HepG2 (cell line): ENCODE results near the gene CHMP1A. TPM values are rescaled to one million over a fixed set of nuclear protein-coding genes. Genes with fewer than 3 reads are reported as not detected.

Experiments
- BHLHE40 ChIP-seq: IDR thresholded peaks from 2 replicates; pipeline ENCODE4 v1.6.1; 2011; ENCODE audit warnings: low read length, improper control_type of control experiment
- FOSL1 ChIP-seq: sonication (generic); formaldehyde crosslinking; IDR thresholded peaks from 2 replicates; pipeline ENCODE4 v1.9.0; 2021; ENCODE audit warnings: missing genetic modification reagents, borderline replicate concordance
- GATA4 ChIP-seq: sonication (generic); IDR thresholded peaks from 2 replicates; pipeline ENCODE4 v1.6.1; 2016; ENCODE audit warnings: antibody characterized with exemption, low read depth, borderline replicate concordance
- MBNL3 ChIP-seq: fragments of 250-450 bp; sonication (Bioruptor Pico); conservative IDR thresholded peaks from 2 replicates; pipeline ENCODE4 v1.8.0; 2022; ENCODE audit warnings: mild to moderate bottlenecking, inconsistent platforms
- MLLT10 ChIP-seq: sonication (generic); formaldehyde crosslinking; IDR thresholded peaks from 2 replicates; pipeline ENCODE4 v1.4.0; 2020; ENCODE audit warnings: missing genetic modification reagents
- NCOA5 ChIP-seq: sonication (generic); formaldehyde crosslinking; IDR thresholded peaks from 2 replicates; pipeline ENCODE4 v1.4.0; 2020; ENCODE audit warnings: missing genetic modification reagents
- REXO4 ChIP-seq: sonication (generic); formaldehyde crosslinking; IDR thresholded peaks from 2 replicates; pipeline ENCODE4 v1.8.0; 2022; ENCODE audit warnings: missing genetic modification reagents, mild to moderate bottlenecking, borderline replicate concordance
- SNAI1 ChIP-seq: sonication (generic); formaldehyde crosslinking; IDR thresholded peaks from 2 replicates; pipeline ENCODE4 v1.5.0; 2020; ENCODE audit warnings: mild to moderate bottlenecking, missing genetic modification reagents, borderline replicate concordance
- SOX13 ChIP-seq, 3 experiments: fragments of 450-650 bp in 1 of 3; sonication (generic) in 1 of 3; formaldehyde crosslinking in 1 of 3; IDR thresholded peaks in 2 of 3; conservative IDR thresholded peaks in 1 of 3; 2 replicates each; pipeline versions ENCODE4 v1.5.0 to v1.6.1; 2016 to 2020; ENCODE audit warnings: antibody characterized with exemption in 1 of 3, mild to moderate bottlenecking in 1 of 3, missing compliant biosample characterization in 1 of 3, missing genetic modification reagents in 1 of 3, moderate library complexity in 1 of 3
- TEAD2 ChIP-seq: sonication (generic); formaldehyde crosslinking; IDR thresholded peaks from 2 replicates; pipeline ENCODE4 v1.9.0; 2021; ENCODE audit warnings: missing genetic modification reagents
- TGIF2 ChIP-seq: IDR thresholded peaks from 2 replicates; pipeline ENCODE4 v1.6.1; 2016; ENCODE audit warnings: control low read depth, missing compliant biosample characterization
- ZBTB38 ChIP-seq: sonication (generic); formaldehyde crosslinking; IDR thresholded peaks from 2 replicates; pipeline ENCODE4 v1.5.1; 2020; ENCODE audit warnings: mild to moderate bottlenecking, missing genetic modification reagents
- ZMYM3 ChIP-seq: sonication (generic); formaldehyde crosslinking; IDR thresholded peaks from 2 replicates; pipeline ENCODE4 v1.5.1; 2020; ENCODE audit warnings: mild to moderate bottlenecking, missing genetic modification reagents
- ZNF235 ChIP-seq: sonication (generic); formaldehyde crosslinking; IDR thresholded peaks from 2 replicates; pipeline ENCODE4 v1.8.1; 2023; ENCODE audit warnings: mild to moderate bottlenecking, missing genetic modification reagents, borderline replicate concordance
- ZNF33B ChIP-seq: sonication (generic); formaldehyde crosslinking; IDR thresholded peaks from 2 replicates; pipeline ENCODE4 v1.5.1; 2020; ENCODE audit warnings: mild to moderate bottlenecking, missing genetic modification reagents
- ZNF605 ChIP-seq: sonication (generic); formaldehyde crosslinking; IDR thresholded peaks from 2 replicates; pipeline ENCODE4 v1.8.0; 2022; ENCODE audit warnings: mild to moderate bottlenecking, missing genetic modification reagents
- ZNF850 ChIP-seq: sonication (generic); formaldehyde crosslinking; conservative IDR thresholded peaks from 2 replicates; pipeline ENCODE4 v1.9.0; 2021; ENCODE audit warnings: mild to moderate bottlenecking, missing genetic modification reagents
- ZSCAN22 ChIP-seq: sonication (generic); formaldehyde crosslinking; IDR thresholded peaks from 2 replicates; pipeline ENCODE4 v1.4.0; 2020; ENCODE audit warnings: mild to moderate bottlenecking, missing genetic modification reagents
- polyA plus RNA-seq, 8 experiments: library from polyadenylated mRNA; depleted of rRNA in 3 of 8; stranded (reverse) in 7 of 8; unstranded in 1 of 8; fragments of >200 nt; fragmentation: Illumina TruSeq in 4 of 8; extraction: Trizol in 4 of 8; gene quantifications; 2 replicates each; pipeline versions ENCODE4 v1.2.1 to v1.2.3, GENCODE V29; 2011 to 2016; ENCODE audit warnings: low read depth in 4 of 8, missing spikeins in 1 of 8, mixed read lengths in 1 of 8; ENCODE audit not compliant: insufficient read depth in 1 of 8
- total RNA-seq, 5 experiments: library from RNA; depleted of rRNA; stranded (reverse); fragments of >200 nt; fragmentation: Illumina TruSeq; extraction: Trizol; gene quantifications; 2 replicates each; pipeline ENCODE4 v1.2.3, GENCODE V29; 2016; ENCODE audit warnings: low read depth in 1 of 5
- TF ChIP-seq, protein P1 (sequence below): sonication (generic); formaldehyde crosslinking; IDR thresholded peaks from 2 replicates; pipeline ENCODE4 v1.4.0; 2020; ENCODE audit warnings: missing genetic modification reagents, borderline replicate concordance
- TF ChIP-seq, protein P2 (sequence below): sonication (generic); formaldehyde crosslinking; IDR thresholded peaks from 2 replicates; pipeline ENCODE4 v1.8.0; 2022; ENCODE audit warnings: low read depth, missing genetic modification reagents
- TF ChIP-seq, protein P3 (sequence below): sonication (generic); formaldehyde crosslinking; IDR thresholded peaks from 2 replicates; pipeline ENCODE4 v1.4.0; 2020; ENCODE audit warnings: missing genetic modification reagents

Gene CHMP1A
- total and polyA plus RNA-seq, 2 of the 13 experiments (the other 11 are each of a cell fraction or from before 2014, with no cell fraction given), result 69.4 to 73.3 TPM

DNA sequence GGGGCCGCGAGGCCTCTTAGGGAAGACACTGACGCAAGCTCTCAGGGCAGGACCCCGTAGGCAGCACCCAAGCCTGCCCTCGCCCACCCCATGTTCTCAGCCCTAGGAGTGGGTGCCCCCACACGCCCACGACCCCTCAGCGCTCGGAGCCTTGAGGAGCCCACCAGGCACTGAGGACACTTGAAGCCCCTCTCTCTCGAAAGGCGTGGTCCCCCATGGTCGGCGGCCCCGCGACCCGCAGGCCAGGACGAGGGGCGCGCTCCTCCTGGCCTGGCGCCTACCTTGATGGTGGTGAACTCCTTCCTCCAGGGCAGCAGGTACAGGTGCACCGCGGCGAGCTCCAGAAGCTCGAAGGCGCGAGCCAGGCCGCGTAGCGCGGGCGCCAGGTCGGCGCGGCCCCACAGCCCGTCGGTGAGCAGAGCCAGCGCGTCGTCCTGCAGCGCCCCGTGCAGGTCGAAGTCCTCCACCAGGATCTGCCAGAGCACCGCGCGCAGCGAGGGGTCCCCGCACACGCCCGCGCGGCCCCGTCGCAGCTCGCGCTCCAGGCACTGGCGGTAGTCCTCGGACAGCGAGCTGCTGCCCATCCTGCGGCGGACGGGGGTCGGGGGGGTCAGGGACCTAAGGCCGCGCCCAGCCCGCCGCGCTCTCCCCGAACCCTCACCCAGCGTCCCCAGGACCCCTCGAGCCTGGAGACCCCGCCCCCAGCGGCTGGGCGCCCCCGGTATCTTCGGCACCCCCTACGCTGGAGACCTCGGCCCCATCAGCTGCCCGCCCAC, 43.3 kb upstream of the CHMP1A start (continued):
- TF ChIP-seq ZNF850 (CRISPR knock-in tag) (peak; percentile 95; the same call in 1 of the 2 replicates), ZNF605 (CRISPR knock-in tag) (no peak), ZNF33B (CRISPR knock-in tag) (no peak), TEAD2 (CRISPR knock-in tag) (0 out of 2 replicates have a peak, but pooled peaks have one; percentile 59), TGIF2 (CRISPR knock-in tag) (peak; percentile 45), MLLT10 (no peak), FOSL1 (CRISPR knock-in tag) (no peak), ZSCAN22 (CRISPR knock-in tag) (0 out of 2 replicates have a peak, but pooled peaks have one; percentile 9), BHLHE40 (no peak), NCOA5 (CRISPR knock-in tag) (no peak), ZMYM3 (no peak), MBNL3 (no peak), ZNF235 (CRISPR knock-in tag) (no peak), REXO4 (no peak), GATA4 (no peak), SOX13 (IDR thresholded peaks at IDR 0.05) (no peak), SOX13 (CRISPR knock-in tag; conservative IDR thresholded peaks at IDR 0.05 in 1 of 2, IDR thresholded peaks at IDR 0.05 in 1 of 2) (peak in 1 of 2 experiments; percentile 52; a peak in 2 of 4 replicates), ZBTB38 (CRISPR knock-in tag) (peak; percentile 45), SNAI1 (CRISPR knock-in tag) (no peak)
- TF ChIP-seq, protein P1, sequence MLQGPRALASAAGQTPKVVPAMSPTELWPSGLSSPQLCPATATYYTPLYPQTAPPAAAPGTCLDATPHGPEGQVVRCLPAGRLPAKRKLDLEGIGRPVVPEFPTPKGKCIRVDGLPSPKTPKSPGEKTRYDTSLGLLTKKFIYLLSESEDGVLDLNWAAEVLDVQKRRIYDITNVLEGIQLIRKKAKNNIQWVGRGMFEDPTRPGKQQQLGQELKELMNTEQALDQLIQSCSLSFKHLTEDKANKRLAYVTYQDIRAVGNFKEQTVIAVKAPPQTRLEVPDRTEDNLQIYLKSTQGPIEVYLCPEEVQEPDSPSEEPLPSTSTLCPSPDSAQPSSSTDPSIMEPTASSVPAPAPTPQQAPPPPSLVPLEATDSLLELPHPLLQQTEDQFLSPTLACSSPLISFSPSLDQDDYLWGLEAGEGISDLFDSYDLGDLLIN (CRISPR knock-in tag), result no peak
- TF ChIP-seq, protein P2, sequence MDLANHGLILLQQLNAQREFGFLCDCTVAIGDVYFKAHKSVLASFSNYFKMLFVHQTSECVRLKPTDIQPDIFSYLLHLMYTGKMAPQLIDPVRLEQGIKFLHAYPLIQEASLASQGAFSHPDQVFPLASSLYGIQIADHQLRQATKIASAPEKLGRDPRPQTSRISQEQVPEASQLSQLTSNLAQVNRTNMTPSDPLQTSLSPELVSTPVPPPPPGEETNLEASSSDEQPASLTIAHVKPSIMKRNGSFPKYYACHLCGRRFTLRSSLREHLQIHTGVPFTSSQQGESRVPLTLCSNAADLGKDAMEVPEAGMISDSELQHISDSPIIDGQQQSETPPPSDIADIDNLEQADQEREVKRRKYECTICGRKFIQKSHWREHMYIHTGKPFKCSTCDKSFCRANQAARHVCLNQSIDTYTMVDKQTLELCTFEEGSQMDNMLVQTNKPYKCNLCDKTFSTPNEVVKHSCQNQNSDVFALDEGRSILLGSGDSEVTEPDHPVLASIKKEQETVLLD (CRISPR knock-in tag), result no peak; the same call in 1 of the 2 replicates
- TF ChIP-seq, protein P3, sequence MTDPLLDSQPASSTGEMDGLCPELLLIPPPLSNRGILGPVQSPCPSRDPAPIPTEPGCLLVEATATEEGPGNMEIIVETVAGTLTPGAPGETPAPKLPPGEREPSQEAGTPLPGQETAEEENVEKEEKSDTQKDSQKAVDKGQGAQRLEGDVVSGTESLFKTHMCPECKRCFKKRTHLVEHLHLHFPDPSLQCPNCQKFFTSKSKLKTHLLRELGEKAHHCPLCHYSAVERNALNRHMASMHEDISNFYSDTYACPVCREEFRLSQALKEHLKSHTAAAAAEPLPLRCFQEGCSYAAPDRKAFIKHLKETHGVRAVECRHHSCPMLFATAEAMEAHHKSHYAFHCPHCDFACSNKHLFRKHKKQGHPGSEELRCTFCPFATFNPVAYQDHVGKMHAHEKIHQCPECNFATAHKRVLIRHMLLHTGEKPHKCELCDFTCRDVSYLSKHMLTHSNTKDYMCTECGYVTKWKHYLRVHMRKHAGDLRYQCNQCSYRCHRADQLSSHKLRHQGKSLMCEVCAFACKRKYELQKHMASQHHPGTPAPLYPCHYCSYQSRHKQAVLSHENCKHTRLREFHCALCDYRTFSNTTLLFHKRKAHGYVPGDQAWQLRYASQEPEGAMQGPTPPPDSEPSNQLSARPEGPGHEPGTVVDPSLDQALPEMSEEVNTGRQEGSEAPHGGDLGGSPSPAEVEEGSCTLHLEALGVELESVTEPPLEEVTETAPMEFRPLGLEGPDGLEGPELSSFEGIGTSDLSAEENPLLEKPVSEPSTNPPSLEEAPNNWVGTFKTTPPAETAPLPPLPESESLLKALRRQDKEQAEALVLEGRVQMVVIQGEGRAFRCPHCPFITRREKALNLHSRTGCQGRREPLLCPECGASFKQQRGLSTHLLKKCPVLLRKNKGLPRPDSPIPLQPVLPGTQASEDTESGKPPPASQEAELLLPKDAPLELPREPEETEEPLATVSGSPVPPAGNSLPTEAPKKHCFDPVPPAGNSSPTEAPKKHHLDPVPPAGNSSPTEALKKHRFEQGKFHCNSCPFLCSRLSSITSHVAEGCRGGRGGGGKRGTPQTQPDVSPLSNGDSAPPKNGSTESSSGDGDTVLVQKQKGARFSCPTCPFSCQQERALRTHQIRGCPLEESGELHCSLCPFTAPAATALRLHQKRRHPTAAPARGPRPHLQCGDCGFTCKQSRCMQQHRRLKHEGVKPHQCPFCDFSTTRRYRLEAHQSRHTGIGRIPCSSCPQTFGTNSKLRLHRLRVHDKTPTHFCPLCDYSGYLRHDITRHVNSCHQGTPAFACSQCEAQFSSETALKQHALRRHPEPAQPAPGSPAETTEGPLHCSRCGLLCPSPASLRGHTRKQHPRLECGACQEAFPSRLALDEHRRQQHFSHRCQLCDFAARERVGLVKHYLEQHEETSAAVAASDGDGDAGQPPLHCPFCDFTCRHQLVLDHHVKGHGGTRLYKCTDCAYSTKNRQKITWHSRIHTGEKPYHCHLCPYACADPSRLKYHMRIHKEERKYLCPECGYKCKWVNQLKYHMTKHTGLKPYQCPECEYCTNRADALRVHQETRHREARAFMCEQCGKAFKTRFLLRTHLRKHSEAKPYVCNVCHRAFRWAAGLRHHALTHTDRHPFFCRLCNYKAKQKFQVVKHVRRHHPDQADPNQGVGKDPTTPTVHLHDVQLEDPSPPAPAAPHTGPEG, result 0 out of 2 replicates have a peak, but pooled peaks have one; percentile 51
